ENCODE data around the gene A2ML1.
A peak's percentile ranks its signal among the peaks of the same experiment; 100 is the strongest.
"Not testable (repeated sequence)": the region's sequence is repeated elsewhere in the genome, so short reads cannot be mapped to it uniquely, and the experiment has no call there.

Gene A2ML1

DNA sequence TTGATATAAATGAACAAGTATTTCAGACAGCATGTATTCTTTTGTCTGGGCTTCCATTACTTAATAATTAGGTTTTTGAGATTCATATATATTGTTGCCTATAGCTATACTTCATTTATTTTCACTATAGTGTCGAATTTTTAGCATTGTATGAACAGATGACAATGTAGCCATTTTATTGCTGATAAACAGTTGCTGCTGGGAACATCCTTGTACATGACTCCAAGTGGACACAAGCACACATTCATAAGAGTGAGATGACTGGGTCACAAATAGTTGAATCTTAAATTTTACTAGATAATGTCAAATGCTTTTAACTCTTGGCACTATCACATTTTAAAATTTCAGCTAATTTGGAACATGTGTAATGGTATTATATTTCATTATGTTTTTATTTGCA is 72.6 kb downstream of the A2ML1 start:
- Histone ChIP-seq H3K27me3 (peaks cover 11% of the 10 kb centered on the region), H3K27ac (no peak overlapping the region), H3K9me3 (no peaks in the 10 kb centered on the region), H3K36me3 (no peaks in the 10 kb centered on the region), H3K4me3 (ENCODE audit: low read depth in 1 of 2, low read length in 1 of 2) (no peak overlapping the region), H3K4me1 (ENCODE audit: control insufficient read depth in 1 of 2, insufficient read depth in 1 of 2, low read depth in 1 of 2, low read length in 1 of 2) (peaks cover 4% of the 10 kb centered on the region in 2 experiments)
- TF ChIP-seq, protein P1, sequence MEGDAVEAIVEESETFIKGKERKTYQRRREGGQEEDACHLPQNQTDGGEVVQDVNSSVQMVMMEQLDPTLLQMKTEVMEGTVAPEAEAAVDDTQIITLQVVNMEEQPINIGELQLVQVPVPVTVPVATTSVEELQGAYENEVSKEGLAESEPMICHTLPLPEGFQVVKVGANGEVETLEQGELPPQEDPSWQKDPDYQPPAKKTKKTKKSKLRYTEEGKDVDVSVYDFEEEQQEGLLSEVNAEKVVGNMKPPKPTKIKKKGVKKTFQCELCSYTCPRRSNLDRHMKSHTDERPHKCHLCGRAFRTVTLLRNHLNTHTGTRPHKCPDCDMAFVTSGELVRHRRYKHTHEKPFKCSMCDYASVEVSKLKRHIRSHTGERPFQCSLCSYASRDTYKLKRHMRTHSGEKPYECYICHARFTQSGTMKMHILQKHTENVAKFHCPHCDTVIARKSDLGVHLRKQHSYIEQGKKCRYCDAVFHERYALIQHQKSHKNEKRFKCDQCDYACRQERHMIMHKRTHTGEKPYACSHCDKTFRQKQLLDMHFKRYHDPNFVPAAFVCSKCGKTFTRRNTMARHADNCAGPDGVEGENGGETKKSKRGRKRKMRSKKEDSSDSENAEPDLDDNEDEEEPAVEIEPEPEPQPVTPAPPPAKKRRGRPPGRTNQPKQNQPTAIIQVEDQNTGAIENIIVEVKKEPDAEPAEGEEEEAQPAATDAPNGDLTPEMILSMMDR (IDR thresholded peaks at IDR 0.05): no peak

DNA sequence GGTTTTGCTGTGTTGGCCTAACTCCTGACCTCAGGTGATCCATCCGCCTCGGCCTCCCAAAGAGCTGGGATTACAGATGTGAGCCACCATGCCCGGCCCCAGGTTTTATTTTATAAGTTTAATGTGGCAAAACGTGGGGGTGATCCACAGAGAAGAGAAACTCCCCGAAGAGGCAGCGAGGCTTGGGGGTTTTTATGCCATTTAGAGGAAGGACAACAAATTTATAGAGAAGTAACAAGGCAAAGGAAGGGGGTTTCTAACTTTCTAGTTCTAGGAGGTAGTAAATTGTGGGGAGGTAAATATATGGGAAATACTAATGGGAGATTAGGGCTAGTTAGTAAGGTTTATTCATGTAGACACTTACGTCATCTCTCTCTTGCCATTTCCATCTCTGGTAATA is 74.7 kb downstream of the A2ML1 start:
- no peak overlapping the region for H3K4me3 ChIP-seq (ENCODE audit: low read depth in 1 of 2, low read length in 1 of 2)
- H3K36me3 ChIP-seq: no peaks in the 10 kb centered on the region
- H3K4me1 ChIP-seq (ENCODE audit: control insufficient read depth in 1 of 2, insufficient read depth in 1 of 2, low read depth in 1 of 2, low read length in 1 of 2): no peaks in the 10 kb centered on the region
- no peaks in the 10 kb centered on the region for H3K9me3 ChIP-seq
- H3K27me3 ChIP-seq: no peaks in the 10 kb centered on the region
- TF ChIP-seq, protein P1 (IDR thresholded peaks at IDR 0.05): no peak
- no peak overlapping the region for H3K27ac ChIP-seq

DNA sequence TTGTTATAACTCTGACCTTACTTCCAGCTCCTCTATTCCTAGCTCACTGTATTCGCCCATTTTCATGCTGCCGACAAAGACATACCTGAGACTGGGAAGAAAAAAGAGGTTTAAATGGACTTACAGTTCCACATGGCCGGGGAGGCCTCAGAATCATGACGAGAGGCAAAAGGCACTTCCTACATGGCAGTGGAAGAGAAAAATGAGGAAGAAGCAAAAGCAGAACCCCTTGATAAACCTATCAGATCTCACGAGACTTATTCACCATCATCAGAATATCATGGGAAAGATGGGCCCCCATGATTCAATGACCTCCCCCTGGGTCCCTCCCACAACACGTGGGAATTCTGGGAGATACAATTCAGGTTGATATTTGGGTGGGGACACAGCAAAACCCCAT is 77.4 kb downstream of the A2ML1 start:
- peaks cover 5% of the 10 kb centered on the region for H3K27me3 ChIP-seq
- H3K36me3 ChIP-seq: no peaks in the 10 kb centered on the region
- peaks cover 4 to 7% of the 10 kb centered on the region in 2 experiments for H3K4me1 ChIP-seq (ENCODE audit: control insufficient read depth in 1 of 2, insufficient read depth in 1 of 2, low read depth in 1 of 2, low read length in 1 of 2)
- TF ChIP-seq, protein P1 (IDR thresholded peaks at IDR 0.05): no peak
- H3K4me3 ChIP-seq (ENCODE audit: low read depth in 1 of 2, low read length in 1 of 2): no peak overlapping the region
- H3K27ac ChIP-seq: no peak overlapping the region
- no peaks in the 10 kb centered on the region for H3K9me3 ChIP-seq

DNA sequence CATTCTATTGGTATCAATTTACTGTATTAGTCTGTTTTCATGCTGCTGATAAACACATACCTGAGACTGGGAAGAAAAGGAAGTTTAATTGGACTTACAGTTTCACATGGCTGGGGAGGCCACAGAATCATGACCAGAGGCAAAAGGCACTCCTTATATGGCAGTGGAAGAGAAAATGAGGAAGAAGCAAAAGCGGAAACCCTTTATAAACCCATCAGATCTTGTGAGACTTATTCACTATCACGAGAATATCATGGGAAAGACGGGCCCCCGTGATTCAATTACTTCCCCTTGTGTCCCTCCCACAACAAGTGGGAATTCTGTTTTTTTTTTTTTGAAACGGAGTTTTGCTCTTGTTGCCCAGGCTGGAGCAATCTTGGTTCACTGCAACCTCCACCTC is 80.3 kb downstream of the A2ML1 start:
- not testable (repeated sequence) for H3K27me3 ChIP-seq; H3K4me1 ChIP-seq (ENCODE audit: control insufficient read depth in 1 of 2, insufficient read depth in 1 of 2, low read depth in 1 of 2, low read length in 1 of 2); H3K9me3 ChIP-seq; H3K36me3 ChIP-seq; H3K4me3 ChIP-seq (ENCODE audit: low read depth in 1 of 2, low read length in 1 of 2)
- peak overlapping the region; percentile 51 for H3K27ac ChIP-seq

DNA sequence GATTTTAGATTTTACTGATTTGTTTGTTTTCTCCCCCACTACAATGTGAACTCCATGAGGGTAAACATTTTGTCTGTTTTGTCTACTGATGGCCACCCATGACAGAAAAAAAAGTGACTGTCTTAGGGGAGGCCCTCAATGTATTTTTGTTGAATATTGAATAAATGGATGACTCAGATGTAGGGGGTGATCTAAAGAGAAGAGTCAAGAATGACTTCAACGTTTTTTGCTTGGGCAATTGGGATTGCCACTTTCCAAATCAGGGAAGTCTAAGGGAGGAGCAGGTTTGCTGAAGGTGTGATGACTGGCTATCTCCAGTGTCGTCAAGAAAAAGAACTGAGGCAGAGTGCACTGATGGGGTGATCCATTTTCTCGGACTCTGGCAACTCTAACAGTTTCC is 81.2 kb downstream of the A2ML1 start:
- Histone ChIP-seq H3K27me3 (peaks cover 5% of the 10 kb centered on the region), H3K36me3 (no peaks in the 10 kb centered on the region), H3K9me3 (no peaks in the 10 kb centered on the region), H3K27ac (no peak overlapping the region), H3K4me3 (ENCODE audit: low read depth in 1 of 2, low read length in 1 of 2) (no peak overlapping the region), H3K4me1 (ENCODE audit: control insufficient read depth in 1 of 2, insufficient read depth in 1 of 2, low read depth in 1 of 2, low read length in 1 of 2) (peaks cover 4 to 7% of the 10 kb centered on the region in 2 experiments)
- TF ChIP-seq, protein P1 (IDR thresholded peaks at IDR 0.05): no peak

DNA sequence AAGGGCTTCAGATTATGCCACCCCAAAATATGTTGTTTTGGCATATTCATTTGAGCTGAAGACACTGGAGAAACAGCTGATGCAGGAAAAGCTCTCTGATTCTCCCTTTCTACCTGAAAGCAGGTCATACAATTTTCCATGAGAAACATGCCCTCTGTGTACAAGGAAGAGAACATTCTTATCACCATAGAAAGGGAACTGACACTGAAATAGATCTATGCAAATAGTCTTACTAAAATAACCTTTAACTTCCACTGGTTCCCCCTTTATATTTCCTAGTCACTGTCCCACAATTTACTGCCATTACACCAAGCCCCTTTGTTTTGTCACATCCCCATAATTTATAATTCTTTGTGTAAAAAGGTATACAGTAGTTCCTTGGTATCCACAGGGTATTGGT is 82.2 kb downstream of the A2ML1 start:
- Histone ChIP-seq H3K4me3 (ENCODE audit: low read depth in 1 of 2, low read length in 1 of 2) (no peak overlapping the region), H3K27ac (no peak overlapping the region), H3K4me1 (ENCODE audit: control insufficient read depth in 1 of 2, insufficient read depth in 1 of 2, low read depth in 1 of 2, low read length in 1 of 2) (peaks cover 4 to 7% of the 10 kb centered on the region in 2 experiments), H3K36me3 (no peaks in the 10 kb centered on the region), H3K27me3 (peaks cover 5% of the 10 kb centered on the region), H3K9me3 (no peaks in the 10 kb centered on the region)
- TF ChIP-seq, protein P1 (IDR thresholded peaks at IDR 0.05): no peak

Measured in neutrophil (primary cell).